Skeletal muscle tissue (tissue), 4 donors: ENCODE data around the gene SDHB. TPM values are rescaled to one million over a fixed set of nuclear protein-coding genes. Genes with fewer than 3 reads are reported as not detected.

Experiments used
- H3K27ac ChIP-seq: one replicate; pipeline ENCODE4 v1.7.0; 2013; ENCODE audit warnings: mild to moderate bottlenecking, low read depth, low read length, inconsistent platforms
- H3K27me3 ChIP-seq, 3 donors: one replicate each; pipeline ENCODE4 v1.7.0; 2013; ENCODE audit warnings: low read length in 3 of 3; ENCODE audit not compliant: control insufficient read depth in 3 of 3, insufficient read depth in 3 of 3
- H3K36me3 ChIP-seq, 3 donors: one replicate each; pipeline ENCODE4 v1.7.0; 2013; ENCODE audit warnings: low read length in 3 of 3; ENCODE audit not compliant: control insufficient read depth in 3 of 3, insufficient read depth in 3 of 3
- H3K4me1 ChIP-seq, 3 donors: one replicate each; pipeline ENCODE4 v1.7.0; 2013; ENCODE audit warnings: low read length in 3 of 3, mild to moderate bottlenecking in 3 of 3; ENCODE audit not compliant: control insufficient read depth in 3 of 3, insufficient read depth in 3 of 3
- H3K4me3 ChIP-seq, 3 donors: one replicate each; pipeline ENCODE4 v1.7.0; 2013; ENCODE audit warnings: low read length in 3 of 3
- H3K9ac ChIP-seq, 3 donors: one replicate each; pipeline ENCODE4 v1.7.0; 2013; ENCODE audit warnings: low read length in 3 of 3, mild to moderate bottlenecking in 3 of 3, moderate library complexity in 2 of 3, low read depth in 1 of 3
- H3K9me3 ChIP-seq, 3 donors: one replicate each; pipeline ENCODE4 v1.7.0; 2013; ENCODE audit warnings: low read length in 3 of 3; ENCODE audit not compliant: control insufficient read depth in 3 of 3
- total RNA-seq: library from RNA; depleted of rRNA; stranded (reverse); fragments of >200 nt; gene quantifications from one replicate; pipeline ENCODE4 v1.2.3, GENCODE V29; 2014
- donor health status: Osteomylitis.

Gene SDHB
- total RNA-seq, 1 donor from 2014 or later, result 163 TPM

GRCh38 chr1:17011092-17011438, 42.8 kb downstream of the SDHB start:
- H3K4me3 ChIP-seq, result peak overlapping the region; percentile 72 to 82 (median 80)
- H3K27ac ChIP-seq, result no peak overlapping the region
- H3K9ac ChIP-seq, result peak overlapping the region; percentile 65 to 84 (median 70)
- no peaks in the 10 kb centered on the region for H3K27me3 ChIP-seq
- H3K4me1 ChIP-seq, result peaks cover 22 to 29% (median 23%) of the 10 kb centered on the region in 3 donors
- no peaks in the 10 kb centered on the region for H3K9me3 ChIP-seq
- peaks cover 0 to 3% (median 0%) of the 10 kb centered on the region in 3 donors for H3K36me3 ChIP-seq

GRCh38 chr1:17009706-17010105, 44.1 kb downstream of the SDHB start:
- Histone ChIP-seq H3K27ac (no peak overlapping the region), H3K4me3 (no peak overlapping the region), H3K4me1 (peaks cover 22 to 29% (median 23%) of the 10 kb centered on the region in 3 donors)

GRCh38 chr1:17008208-17008855, 45.5 kb downstream of the SDHB start:
- H3K27ac ChIP-seq, result no peak overlapping the region
- peaks cover 14 to 19% (median 14%) of the 10 kb centered on the region in 3 donors for H3K36me3 ChIP-seq
- no peak overlapping the region for H3K4me3 ChIP-seq
- no peaks in the 10 kb centered on the region for H3K9me3 ChIP-seq
- peaks cover 22 to 29% (median 23%) of the 10 kb centered on the region in 3 donors for H3K4me1 ChIP-seq
- no peaks in the 10 kb centered on the region for H3K27me3 ChIP-seq
- no peak overlapping the region for H3K9ac ChIP-seq

More at GRCh38 chr1:17009706-17010105, 44.1 kb downstream of the SDHB start:
- Histone ChIP-seq H3K9ac (no peak overlapping the region), H3K27me3 (no peaks in the 10 kb centered on the region), H3K9me3 (no peaks in the 10 kb centered on the region), H3K36me3 (peaks cover 5 to 11% (median 8%) of the 10 kb centered on the region in 3 donors)

DNA sequence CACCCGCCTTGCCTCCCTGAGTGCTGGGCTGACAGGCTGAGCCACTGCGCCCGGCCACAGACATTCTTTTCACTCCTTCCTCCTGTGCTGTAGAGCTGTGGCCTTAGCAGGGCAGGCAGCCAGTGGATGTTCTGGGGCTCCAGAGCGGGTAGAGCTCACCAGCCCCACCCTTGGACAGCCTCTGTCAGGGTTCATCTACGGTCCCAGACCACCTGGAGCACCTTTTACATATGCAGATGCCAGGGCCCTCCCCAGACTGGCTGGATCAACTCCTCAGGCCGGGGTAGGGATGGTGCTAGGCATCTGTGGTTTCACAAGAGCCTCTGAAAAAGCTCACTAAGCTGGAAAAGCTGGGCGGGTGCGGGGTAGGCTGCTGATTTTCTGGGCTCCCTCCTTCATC, 46.7 kb downstream of the SDHB start:
- Histone ChIP-seq H3K9ac (no peak overlapping the region), H3K36me3 (peaks cover 23 to 30% (median 24%) of the 10 kb centered on the region in 3 donors), H3K27ac (no peak overlapping the region), H3K4me1 (peaks cover 18 to 21% (median 20%) of the 10 kb centered on the region in 3 donors), H3K4me3 (no peak overlapping the region), H3K9me3 (no peaks in the 10 kb centered on the region), H3K27me3 (no peaks in the 10 kb centered on the region)

GRCh38 chr1:17005365-17005740, 48.5 kb downstream of the SDHB start:
- H3K27ac ChIP-seq, result no peak overlapping the region
- H3K4me1 ChIP-seq, result peaks cover 7 to 8% (median 7%) of the 10 kb centered on the region in 3 donors
- no peaks in the 10 kb centered on the region for H3K27me3 ChIP-seq
- H3K9ac ChIP-seq, result no peak overlapping the region
- no peaks in the 10 kb centered on the region for H3K9me3 ChIP-seq
- peaks cover 32 to 39% (median 33%) of the 10 kb centered on the region in 3 donors for H3K36me3 ChIP-seq
- H3K4me3 ChIP-seq, result no peak overlapping the region

DNA sequence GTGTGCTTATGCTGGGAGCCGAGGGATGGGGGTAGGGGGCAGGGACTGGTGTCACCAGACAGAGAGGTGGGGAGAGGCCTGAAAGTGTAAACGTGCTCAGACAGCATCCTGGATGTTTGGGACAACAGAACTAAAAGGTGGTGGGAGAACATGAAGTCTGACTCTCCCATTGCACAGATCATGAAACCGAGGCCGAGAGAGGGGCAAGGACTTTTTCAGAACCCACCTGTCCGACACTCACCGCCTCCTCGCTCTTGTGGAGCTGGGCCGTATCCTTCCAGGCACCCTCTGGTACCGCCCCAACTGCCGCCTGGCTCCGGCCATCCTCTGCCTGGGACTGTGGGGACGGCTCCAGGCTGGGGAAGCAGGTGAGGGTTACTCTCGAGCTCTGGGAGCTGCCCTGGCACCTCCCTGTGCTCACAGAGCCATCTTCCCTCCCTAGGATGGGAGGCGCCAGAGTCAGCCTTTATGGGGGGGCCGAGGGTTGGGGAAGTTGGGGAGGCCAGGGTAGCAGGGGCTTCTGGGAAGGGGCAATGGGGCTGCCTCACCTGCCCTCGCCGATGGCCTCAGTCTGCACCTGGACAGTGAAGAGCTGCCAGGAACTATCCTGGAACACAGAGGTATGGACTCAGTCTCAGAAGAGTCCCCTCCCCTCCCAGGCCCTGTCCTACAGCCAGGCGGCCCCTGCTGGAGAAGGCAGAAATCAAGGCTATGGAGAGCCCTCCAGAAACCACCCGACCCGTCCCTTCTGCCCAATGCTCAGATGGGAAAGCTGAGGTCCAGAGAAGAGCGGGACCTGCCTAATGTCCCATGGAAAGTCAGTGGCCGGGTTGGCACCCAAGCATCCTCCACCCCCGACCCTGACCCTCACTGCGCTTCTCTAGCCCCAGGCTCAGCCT, 49.1 kb downstream of the SDHB start:
- H3K9ac ChIP-seq, result no peak overlapping the region

GRCh38 chr1:17002524-17002902, 51.3 kb downstream of the SDHB start:
- Histone ChIP-seq H3K4me3 (no peak overlapping the region), H3K9ac (no peak overlapping the region), H3K27me3 (no peaks in the 10 kb centered on the region), H3K9me3 (no peaks in the 10 kb centered on the region), H3K4me1 (no peaks in the 10 kb centered on the region), H3K36me3 (peaks cover 43 to 51% (median 44%) of the 10 kb centered on the region in 3 donors), H3K27ac (no peak overlapping the region)

More for the DNA sequence above, 49.1 kb downstream of the SDHB start:
- H3K4me3 ChIP-seq, result no peak overlapping the region
- H3K9me3 ChIP-seq, result no peaks in the 10 kb centered on the region
- peaks cover 3 to 5% (median 3%) of the 10 kb centered on the region in 3 donors for H3K4me1 ChIP-seq
- no peaks in the 10 kb centered on the region for H3K27me3 ChIP-seq
- H3K36me3 ChIP-seq, result peaks cover 33 to 39% (median 33%) of the 10 kb centered on the region in 3 donors
- H3K27ac ChIP-seq, result no peak overlapping the region

GRCh38 chr1:17001760-17002523, 51.9 kb downstream of the SDHB start:
- H3K4me3 ChIP-seq, result no peak overlapping the region
- no peaks in the 10 kb centered on the region for H3K9me3 ChIP-seq
- H3K9ac ChIP-seq, result no peak overlapping the region
- H3K4me1 ChIP-seq, result no peaks in the 10 kb centered on the region
- H3K36me3 ChIP-seq, result peaks cover 45 to 53% (median 45%) of the 10 kb centered on the region in 3 donors
- no peaks in the 10 kb centered on the region for H3K27me3 ChIP-seq
- H3K27ac ChIP-seq, result no peak overlapping the region

- H3K27ac ChIP-seq, result no peak overlapping the region
- peaks cover 48 to 53% (median 52%) of the 10 kb centered on the region in 3 donors for H3K36me3 ChIP-seq
- no peak overlapping the region for H3K4me3 ChIP-seq
- no peaks in the 10 kb centered on the region for H3K4me1 ChIP-seq
- H3K9ac ChIP-seq, result no peak overlapping the region
- H3K27me3 ChIP-seq, result no peaks in the 10 kb centered on the region
- H3K9me3 ChIP-seq, result no peaks in the 10 kb centered on the region
Observed at GRCh38 chr1:16999863-17000262, 54.0 kb downstream of the SDHB start.
